ENCODE data around the gene USP6NL. TPM values are rescaled to one million over a fixed set of nuclear protein-coding genes. Genes with fewer than 3 reads are reported as not detected.

The USP6NL gene
- total RNA-seq, 1 experiment from 2014 or later: 15.2 TPM

- peaks cover 8% of the 10 kb centered on the region for H3K4me1 ChIP-seq
- no peak for DNase-seq
- no peak overlapping the region for H3K27ac ChIP-seq
Measured at GRCh38 chr10:11533328-11533781, 78.1 kb downstream of the USP6NL start.

DNA sequence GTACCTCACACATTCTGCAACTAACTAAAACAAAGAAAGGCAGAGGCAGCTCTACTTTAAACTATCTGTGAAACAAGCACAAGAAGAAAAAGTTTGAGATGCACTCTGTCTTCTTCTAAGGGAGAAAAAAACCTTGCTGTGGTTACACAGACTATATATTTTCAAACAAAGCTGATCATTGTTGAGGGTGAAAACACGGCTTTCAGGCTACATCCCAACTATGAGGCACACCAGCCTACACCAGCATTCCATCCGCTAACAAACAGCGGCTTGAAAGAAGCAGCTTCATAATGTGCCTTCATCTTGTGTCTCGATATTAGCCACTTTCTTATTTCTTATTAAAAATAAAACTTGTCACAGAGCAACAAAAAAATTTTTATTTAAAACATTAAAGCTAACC, 79.1 kb downstream of the USP6NL start:
- Histone ChIP-seq H3K9me3 (replicated peaks) (no peaks in the 10 kb centered on the region), H3K4me1 (peaks cover 8% of the 10 kb centered on the region), H3K4me3 (no peak overlapping the region), H3K27me3 (no peaks in the 10 kb centered on the region), H3K36me3 (no peaks in the 10 kb centered on the region), H3K27ac (no peak overlapping the region)
- DNase-seq: peak in 1 of 2 experiments; percentile 35

More at GRCh38 chr10:11533328-11533781, 78.1 kb downstream of the USP6NL start:
- Histone ChIP-seq H3K36me3 (no peaks in the 10 kb centered on the region), H3K9me3 (replicated peaks) (no peaks in the 10 kb centered on the region), H3K27me3 (no peaks in the 10 kb centered on the region), H3K4me3 (no peak overlapping the region)

DNA sequence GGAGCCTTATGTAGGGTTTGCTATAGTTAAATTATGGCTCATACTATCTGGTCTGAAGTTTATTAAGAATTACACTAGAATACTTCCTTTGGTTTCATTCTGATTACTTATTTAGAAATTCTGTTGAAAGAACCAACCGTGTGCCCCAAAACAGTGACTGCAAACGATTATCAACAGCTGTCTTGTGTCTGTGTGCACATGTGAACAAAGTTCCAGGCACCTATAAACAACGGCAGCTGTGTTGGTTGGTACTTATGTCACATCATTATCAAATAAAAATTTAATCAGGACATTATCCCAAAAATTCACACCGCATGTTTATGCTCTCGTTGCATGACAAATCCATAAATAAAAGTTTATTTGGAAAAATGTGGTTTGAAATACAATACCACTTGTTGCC, 80.6 kb downstream of the USP6NL start:
- H3K36me3 ChIP-seq: no peaks in the 10 kb centered on the region
- no peaks in the 10 kb centered on the region for H3K27me3 ChIP-seq
- no peaks in the 10 kb centered on the region for H3K9me3 ChIP-seq (replicated peaks)
- DNase-seq: peak; percentile 16 to 59
- H3K27ac ChIP-seq: no peak overlapping the region
- H3K4me3 ChIP-seq: no peak overlapping the region
- H3K4me1 ChIP-seq: peaks cover 8% of the 10 kb centered on the region

- Histone ChIP-seq H3K4me3 (no peak overlapping the region), H3K27me3 (no peaks in the 10 kb centered on the region), H3K36me3 (peaks cover 3% of the 10 kb centered on the region; the same call in 1 of the 2 replicates), H3K9me3 (replicated peaks) (no peaks in the 10 kb centered on the region), H3K4me1 (peaks cover 8% of the 10 kb centered on the region), H3K27ac (no peak overlapping the region)
- DNase-seq: no peak
Measured at GRCh38 chr10:11529276-11529903, 82.1 kb downstream of the USP6NL start.

- H3K9me3 ChIP-seq (replicated peaks): no peaks in the 10 kb centered on the region
- H3K36me3 ChIP-seq: peaks cover 3% of the 10 kb centered on the region; the same call in 1 of the 2 replicates
- no peak for DNase-seq
- no peak overlapping the region for H3K4me3 ChIP-seq
- no peaks in the 10 kb centered on the region for H3K27me3 ChIP-seq
- H3K4me1 ChIP-seq: peaks cover 8% of the 10 kb centered on the region
- no peak overlapping the region for H3K27ac ChIP-seq
Measured at GRCh38 chr10:11528286-11528685, 83.2 kb downstream of the USP6NL start.

GRCh38 chr10:11527691-11528255, 83.7 kb downstream of the USP6NL start:
- no peak overlapping the region for H3K27ac ChIP-seq
- H3K36me3 ChIP-seq: peaks cover 3% of the 10 kb centered on the region; the same call in 1 of the 2 replicates
- H3K4me1 ChIP-seq: peaks cover 8% of the 10 kb centered on the region
- H3K27me3 ChIP-seq: no peaks in the 10 kb centered on the region
- no peak overlapping the region for H3K4me3 ChIP-seq
- H3K9me3 ChIP-seq (replicated peaks): no peaks in the 10 kb centered on the region
- DNase-seq: no peak

- no peaks in the 10 kb centered on the region for H3K9me3 ChIP-seq (replicated peaks)
- peaks cover 8% of the 10 kb centered on the region for H3K4me1 ChIP-seq
- no peak for DNase-seq
- H3K4me3 ChIP-seq: no peak overlapping the region
- no peaks in the 10 kb centered on the region for H3K27me3 ChIP-seq
- H3K36me3 ChIP-seq: peaks cover 3% of the 10 kb centered on the region; the same call in 1 of the 2 replicates
- no peak overlapping the region for H3K27ac ChIP-seq
Measured at GRCh38 chr10:11527068-11527467, 84.4 kb downstream of the USP6NL start.

DNA sequence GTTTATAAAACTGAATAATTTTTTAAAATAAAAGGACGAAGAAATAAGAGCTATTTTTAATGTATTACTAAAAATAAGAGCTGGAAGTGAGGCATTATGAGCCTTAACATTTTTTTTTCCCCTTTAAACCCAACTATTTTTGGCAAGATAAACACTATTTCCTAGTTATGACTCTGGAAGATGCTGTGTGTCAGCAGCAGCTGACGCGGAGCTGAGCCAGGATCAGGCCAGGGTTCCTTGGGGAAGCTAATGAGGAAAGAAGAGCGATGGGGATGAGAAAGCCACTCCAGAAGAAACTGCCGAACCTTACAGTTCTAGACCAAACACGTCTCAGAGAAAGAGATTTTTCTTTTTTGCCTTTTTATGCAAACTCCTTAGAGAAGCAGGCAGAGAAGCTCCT, 85.9 kb downstream of the USP6NL start:
- Histone ChIP-seq H3K36me3 (peaks cover 3% of the 10 kb centered on the region; the same call in 1 of the 2 replicates), H3K27ac (no peak overlapping the region), H3K4me1 (peaks cover 2% of the 10 kb centered on the region), H3K9me3 (replicated peaks) (no peaks in the 10 kb centered on the region), H3K27me3 (no peaks in the 10 kb centered on the region), H3K4me3 (no peak overlapping the region)
- DNase-seq: no peak

DNA sequence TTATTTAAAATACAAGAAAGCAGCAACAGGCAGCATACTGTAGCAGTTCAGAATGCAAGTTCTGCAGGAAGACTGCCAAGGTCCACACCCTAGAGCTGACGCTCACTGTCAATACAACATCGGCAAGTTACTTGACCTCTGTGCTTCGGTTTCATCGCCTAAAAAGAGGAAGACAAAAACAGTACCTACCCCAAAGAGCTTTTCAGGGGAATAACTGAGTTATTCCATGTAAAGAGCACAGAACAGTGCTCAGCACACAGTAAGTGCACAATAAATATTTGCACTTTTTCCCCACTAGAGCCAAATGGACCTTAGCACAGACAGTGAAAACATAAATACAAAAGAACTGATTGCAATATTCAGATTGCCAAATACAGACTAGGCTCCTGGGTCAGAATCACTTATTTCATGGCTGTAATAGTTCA, 88.6 kb downstream of the USP6NL start:
- H3K9me3 ChIP-seq (replicated peaks): no peaks in the 10 kb centered on the region
- peaks cover 3% of the 10 kb centered on the region; the same call in 1 of the 2 replicates for H3K36me3 ChIP-seq
- H3K4me1 ChIP-seq: no peaks in the 10 kb centered on the region
- no peak overlapping the region for H3K27ac ChIP-seq
- no peaks in the 10 kb centered on the region for H3K27me3 ChIP-seq
- no peak for DNase-seq
- H3K4me3 ChIP-seq: no peak overlapping the region

GRCh38 chr10:11521860-11522259, 89.6 kb downstream of the USP6NL start:
- Histone ChIP-seq H3K4me1 (no peaks in the 10 kb centered on the region), H3K9me3 (replicated peaks) (no peaks in the 10 kb centered on the region), H3K27me3 (no peaks in the 10 kb centered on the region), H3K36me3 (peaks cover 3% of the 10 kb centered on the region; the same call in 1 of the 2 replicates), H3K4me3 (no peak overlapping the region), H3K27ac (no peak overlapping the region)
- DNase-seq: no peak

GRCh38 chr10:11520892-11521291, 90.6 kb downstream of the USP6NL start:
- no peak for DNase-seq
- Histone ChIP-seq H3K36me3 (peaks cover 3% of the 10 kb centered on the region; the same call in 1 of the 2 replicates), H3K4me1 (no peaks in the 10 kb centered on the region), H3K4me3 (no peak overlapping the region), H3K27ac (no peak overlapping the region), H3K9me3 (replicated peaks) (no peaks in the 10 kb centered on the region), H3K27me3 (no peaks in the 10 kb centered on the region)

GRCh38 chr10:11517150-11517549, 94.3 kb downstream of the USP6NL start:
- H3K36me3 ChIP-seq: no peaks in the 10 kb centered on the region
- no peak for DNase-seq
- no peaks in the 10 kb centered on the region for H3K9me3 ChIP-seq (replicated peaks)
- H3K27ac ChIP-seq: no peak overlapping the region
- no peak overlapping the region for H3K4me3 ChIP-seq
- no peaks in the 10 kb centered on the region for H3K4me1 ChIP-seq
- H3K27me3 ChIP-seq: no peaks in the 10 kb centered on the region

- no peak for DNase-seq
- Histone ChIP-seq H3K9me3 (replicated peaks) (no peaks in the 10 kb centered on the region), H3K27me3 (no peaks in the 10 kb centered on the region), H3K4me1 (no peaks in the 10 kb centered on the region), H3K36me3 (no peaks in the 10 kb centered on the region), H3K4me3 (no peak overlapping the region), H3K27ac (no peak overlapping the region)
Measured at GRCh38 chr10:11516431-11516746, 95.1 kb downstream of the USP6NL start.

DNA sequence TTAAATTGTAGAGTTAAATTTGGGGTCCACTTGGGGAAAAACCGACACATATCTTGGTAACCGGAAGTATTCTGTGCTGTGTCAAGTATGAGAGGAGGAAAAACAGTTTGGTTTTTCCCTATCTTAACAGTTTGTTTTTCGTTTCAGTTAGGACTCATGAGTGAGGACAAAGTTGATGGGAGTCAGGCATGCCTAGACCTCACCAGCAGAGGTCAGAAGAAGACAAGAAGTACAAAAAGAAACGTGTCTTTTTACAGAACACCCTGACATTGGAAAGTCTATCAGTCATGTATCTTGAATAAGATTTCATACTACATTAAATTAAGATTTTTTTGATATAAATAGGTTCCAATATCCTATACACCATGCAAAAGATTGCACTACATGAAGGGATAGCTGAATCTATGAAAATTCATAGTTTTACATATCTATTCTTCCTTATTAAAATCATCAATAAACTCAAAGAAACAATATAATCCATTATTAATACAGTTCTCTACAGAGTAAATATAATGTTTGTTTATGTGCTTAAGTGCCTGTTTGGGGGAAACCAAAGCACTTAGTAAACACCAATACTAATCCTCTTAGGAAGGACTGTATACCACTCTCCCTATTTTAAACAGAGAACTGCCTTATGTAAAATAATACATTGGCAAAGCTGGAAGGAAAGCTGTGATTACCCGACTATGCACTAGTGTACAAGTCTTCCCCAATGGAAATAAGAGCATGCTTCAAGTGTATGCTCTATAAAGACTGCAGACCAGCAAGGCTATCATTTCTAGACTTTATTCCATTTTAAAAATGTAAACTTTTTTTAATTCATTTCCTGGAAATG, 95.6 kb downstream of the USP6NL start:
- peak; percentile 26 to 71 for DNase-seq
- Histone ChIP-seq H3K27me3 (no peaks in the 10 kb centered on the region), H3K4me1 (no peaks in the 10 kb centered on the region), H3K36me3 (no peaks in the 10 kb centered on the region), H3K4me3 (no peak overlapping the region), H3K27ac (no peak overlapping the region), H3K9me3 (replicated peaks) (no peaks in the 10 kb centered on the region)

- no peaks in the 10 kb centered on the region for H3K36me3 ChIP-seq
- no peak overlapping the region for H3K4me3 ChIP-seq
- H3K9me3 ChIP-seq (replicated peaks): no peaks in the 10 kb centered on the region
- H3K27ac ChIP-seq: no peak overlapping the region
- no peaks in the 10 kb centered on the region for H3K27me3 ChIP-seq
- H3K4me1 ChIP-seq: no peaks in the 10 kb centered on the region
- no peak for DNase-seq
Measured at GRCh38 chr10:11513727-11514126, 97.7 kb downstream of the USP6NL start.

Data from SJCRH30 (cell line).